ENCODE data around the gene KRTAP10-6. TPM values are rescaled to one million over a fixed set of nuclear protein-coding genes. Genes with fewer than 3 reads are reported as not detected.

Gene KRTAP10-6
- total and polyA plus RNA-seq, 2 of the 8 experiments (the other 6 are each of a cell fraction or from before 2014, with no cell fraction given), result 0.12 TPM; not detected in 1

GRCh38 chr21:44581158-44581557 lies 11.1 kb downstream of the KRTAP10-6 start:
- POLR2A ChIA-PET (ENCODE audit: partially characterized antibody), result no interaction called here
- no peak overlapping the region for H3K9ac ChIP-seq (replicated peaks in 1 of 4; ENCODE audit: extremely low read depth in 1 of 4, low read depth in 3 of 4, low read length in 3 of 4)
- H2BK15ac ChIP-seq (ENCODE audit: low read length), result no peak overlapping the region
- H4K91ac ChIP-seq (replicated peaks; ENCODE audit: insufficient read length, low read length), result no peak overlapping the region
- H3K14ac ChIP-seq (ENCODE audit: insufficient read length), result no peak overlapping the region
- TF ChIP-seq GABPA (IDR thresholded peaks at IDR 0.05; ENCODE audit: borderline replicate concordance, insufficient read depth, low read length) (no peak), SIRT6 (IDR thresholded peaks at IDR 0.05; ENCODE audit: low read length) (no peak), USF2 (IDR thresholded peaks at IDR 0.05; ENCODE audit: low read length) (no peak), KDM4A (IDR thresholded peaks at IDR 0.05; ENCODE audit: low read depth, low read length, severe bottlenecking) (no peak), CHD2 (IDR thresholded peaks at IDR 0.05; ENCODE audit: low read length) (no peak)
- H2BK5ac ChIP-seq (ENCODE audit: low read depth, low read length), result no peak overlapping the region
- no peak overlapping the region for H3K23ac ChIP-seq (ENCODE audit: insufficient read length)
- H4K20me1 ChIP-seq (replicated peaks in 1 of 2; ENCODE audit: control insufficient read depth in 1 of 2, insufficient read depth in 2 of 2, low read length in 2 of 2), result no peaks in the 10 kb centered on the region
- H4K5ac ChIP-seq (ENCODE audit: insufficient read length, low read depth, low read length), result no peak overlapping the region
- H3K79me2 ChIP-seq (ENCODE audit: control insufficient read depth in 1 of 2, insufficient read depth in 2 of 2, low read length in 2 of 2), result no peaks in the 10 kb centered on the region
- no peaks in the 10 kb centered on the region for H3K36me3 ChIP-seq (ENCODE audit: control insufficient read depth in 2 of 4, insufficient read depth in 4 of 4, low read length in 3 of 4)
- no peak overlapping the region for H4K8ac ChIP-seq (ENCODE audit: extremely low read depth, insufficient read depth, low read length)
- CTCF ChIA-PET (ENCODE audit: partially characterized antibody), result interaction anchor here (0.6 to 1.6 kb wide), 5 partner anchors 15 to 198 kb away, joined by 3 to 4 read pairs (median 3); no protein-coding TSS in a partner anchor
- H2AFZ ChIP-seq (ENCODE audit: low read length), result no peak overlapping the region
- DNase-seq (ENCODE audit: low read depth in 1 of 2, low spot score in 2 of 2) (no peak), FAIRE-seq (no peak)
- no peak overlapping the region for H3K4ac ChIP-seq (replicated peaks; ENCODE audit: insufficient read length, low read depth, low read length)
- no peaks in the 10 kb centered on the region; a peak in 1 of 7 replicates for H3K4me1 ChIP-seq (replicated peaks in 1 of 4; ENCODE audit: control insufficient read depth in 3 of 4, insufficient read depth in 4 of 4, low read length in 3 of 4)
- no peaks in the 10 kb centered on the region for H3K23me2 ChIP-seq (ENCODE audit: low read depth, low read length)
- H3K4me3 ChIP-seq (ENCODE audit: extremely low read depth in 1 of 4, insufficient read depth in 2 of 4, low read depth in 3 of 4, low read length in 4 of 4), result no peak overlapping the region
- no peak overlapping the region for H3K27ac ChIP-seq (ENCODE audit: low read depth, low read length)
- no peak overlapping the region for H3K56ac ChIP-seq (replicated peaks; ENCODE audit: insufficient read length, low read depth, low read length)
- WGBS, 2 experiments (ENCODE audit: extremely low coverage in 1 of 2, insufficient coverage in 1 of 2, insufficient read length in 1 of 2, insufficient replicate concordance in 2 of 2, low coverage in 1 of 2, low lambda C conversion rate in 2 of 2, missing lambda C conversion rate in 1 of 2), result 81% methylated on average over 3 of the region's 3 CpGs; no CpG with 5 or more reads in 1 of the 2 experiments
- no peak overlapping the region for H2BK120ac ChIP-seq (replicated peaks; ENCODE audit: low read depth, low read length)
- H2BK20ac ChIP-seq (ENCODE audit: low read length), result no peak overlapping the region
- H3K27me3 ChIP-seq (replicated peaks in 1 of 4; ENCODE audit: control insufficient read depth in 3 of 4, extremely low read depth in 1 of 4, insufficient read depth in 3 of 4, low read length in 3 of 4), result no peaks in the 10 kb centered on the region
- no peak overlapping the region for H2BK12ac ChIP-seq (ENCODE audit: low read depth, low read length)
- H3K79me1 ChIP-seq (ENCODE audit: low read depth, low read length), result no peaks in the 10 kb centered on the region
- H3K9me3 ChIP-seq (ENCODE audit: insufficient read depth in 2 of 2, low read depth in 1 of 2, low read length in 1 of 2), result peaks cover 0 to 9% of the 10 kb centered on the region in 2 experiments; a peak in 2 of 4 replicates
- no peak overlapping the region for H3K4me2 ChIP-seq (ENCODE audit: insufficient read depth in 1 of 2, low read depth in 2 of 2, low read length in 2 of 2)
- no peak overlapping the region for H3K18ac ChIP-seq (ENCODE audit: extremely low read depth, low read length)
- H2AK5ac ChIP-seq (ENCODE audit: low read depth, low read length), result no peak overlapping the region
